Measurements from ENCODE around the gene SLC26A11. TPM values are rescaled to one million over a fixed set of nuclear protein-coding genes. Genes with fewer than 3 reads are reported as not detected.

Gene SLC26A11
- total RNA-seq, 1 experiment from 2014 or later, result 17.7 TPM

DNA sequence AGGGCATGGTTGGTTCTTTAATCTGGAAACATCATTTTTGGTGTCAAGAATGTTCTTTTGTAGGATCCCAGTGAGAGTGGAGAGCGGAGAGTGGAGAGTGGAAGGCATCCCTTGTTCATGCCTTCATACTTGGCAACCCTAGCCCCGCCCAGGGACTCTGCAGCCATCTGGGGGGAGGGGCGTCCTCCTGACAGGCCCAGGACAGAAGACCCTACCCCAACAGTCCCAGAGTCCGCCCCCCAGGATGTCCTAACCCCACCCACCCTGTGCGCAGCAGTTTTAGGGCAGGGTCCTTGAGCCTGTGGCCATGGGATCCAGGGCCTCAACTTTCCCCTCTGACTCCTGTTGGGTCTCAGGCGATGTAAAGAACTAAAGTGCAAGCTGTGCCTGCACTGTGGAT is 4.5 kb downstream of the SLC26A11 start:
- TF ChIP-seq EGR1 (IDR thresholded peaks at IDR 0.05; ENCODE audit: low read depth), result no peak
- no peak for TF ChIP-seq FOSL1 (IDR thresholded peaks at IDR 0.05; ENCODE audit: low read depth)
- TF ChIP-seq YY1 (IDR thresholded peaks at IDR 0.05; ENCODE audit: extremely low read depth, insufficient replicate concordance, low read depth, low read length), result no peak
- TF ChIP-seq CEBPB (IDR thresholded peaks at IDR 0.05; ENCODE audit: low read depth), result no peak
- TF ChIP-seq ZNF274 (IDR thresholded peaks at IDR 0.05; ENCODE audit: low read depth, low read length), result no peak
- no peak for TF ChIP-seq ELF1 (IDR thresholded peaks at IDR 0.05; ENCODE audit: borderline replicate concordance, low read depth)
- no peak for TF ChIP-seq TCF7L2 (IDR thresholded peaks at IDR 0.05; ENCODE audit: borderline replicate concordance, extremely low read depth, insufficient read depth, insufficient read length)
- TF ChIP-seq ZFX (IDR thresholded peaks at IDR 0.05), result no peak
- TF ChIP-seq SIN3A (IDR thresholded peaks at IDR 0.05; ENCODE audit: low read depth), result no peak
- ATAC-seq, result no peak
- intact Hi-C loops (cut with micrococcal nuclease), result no loop called here
- CTCF ChIA-PET, result no interaction called here
- no peak for DNase-seq (ENCODE audit: low read depth, low spot score)
- Histone ChIP-seq H3K9ac (ENCODE audit: low read length) (no peak overlapping the region), H3K79me2 (ENCODE audit: insufficient read depth, low read length) (peaks cover 4% of the 10 kb centered on the region), H3K27me3 (ENCODE audit: insufficient read depth, low read length) (no peaks in the 10 kb centered on the region), H3K4me2 (ENCODE audit: low read length) (no peak overlapping the region), H3K27ac (ENCODE audit: low read depth, low read length) (no peak overlapping the region), H3K4me1 (ENCODE audit: control insufficient read depth in 1 of 2, insufficient read depth in 2 of 2, low read length in 2 of 2) (peaks cover 4 to 8% of the 10 kb centered on the region in 2 experiments; a peak in 3 of 4 replicates), H3K36me3 (ENCODE audit: control insufficient read depth in 1 of 2, insufficient read depth in 2 of 2, low read length in 2 of 2) (no peaks in the 10 kb centered on the region), H4K20me1 (ENCODE audit: insufficient read depth) (no peaks in the 10 kb centered on the region), H3K9me2 (ENCODE audit: insufficient read depth) (no peaks in the 10 kb centered on the region), H3K4me3 (replicated peaks in 1 of 2; ENCODE audit: low read depth in 1 of 2, low read length in 2 of 2) (no peak overlapping the region), H3K9me3 (ENCODE audit: control insufficient read depth in 1 of 2, insufficient read depth in 1 of 2, low read depth in 1 of 2, low read length in 2 of 2) (no peaks in the 10 kb centered on the region), H2AFZ (ENCODE audit: low read depth, low read length, poor library complexity, severe bottlenecking) (no peak overlapping the region)
- no TSS peak for BruUV-seq (replicated peaks)
- POLR2A ChIA-PET, result no interaction called here
- RAD21 ChIA-PET (ENCODE audit: low non-redundant PET in 1 of 2, low total read pairs in 2 of 2, uncharacterized antibody in 2 of 2, unreplicated experiment in 2 of 2), result no interaction called here

GRCh38 chr17:80225230-80225629 is 5.0 kb downstream of the SLC26A11 start:
- ChIA-PET POLR2A (no interaction called here), CTCF (no interaction called here)
- no peak overlapping the region for H3K4me3 ChIP-seq (replicated peaks in 1 of 2; ENCODE audit: low read depth in 1 of 2, low read length in 2 of 2)

More at GRCh38 chr17:80225230-80225629, 5.0 kb downstream of the SLC26A11 start:
- no peak for DNase-seq (ENCODE audit: low read depth, low spot score)
- Histone ChIP-seq H3K36me3 (ENCODE audit: control insufficient read depth in 1 of 2, insufficient read depth in 2 of 2, low read length in 2 of 2) (no peaks in the 10 kb centered on the region), H3K27ac (ENCODE audit: low read depth, low read length) (no peak overlapping the region), H4K20me1 (ENCODE audit: insufficient read depth) (no peaks in the 10 kb centered on the region), H3K9me2 (ENCODE audit: insufficient read depth) (no peaks in the 10 kb centered on the region), H2AFZ (ENCODE audit: low read depth, low read length, poor library complexity, severe bottlenecking) (no peak overlapping the region), H3K9me3 (ENCODE audit: control insufficient read depth in 1 of 2, insufficient read depth in 1 of 2, low read depth in 1 of 2, low read length in 2 of 2) (no peaks in the 10 kb centered on the region), H3K79me2 (ENCODE audit: insufficient read depth, low read length) (no peaks in the 10 kb centered on the region; the same call in 1 of the 2 replicates), H3K4me1 (ENCODE audit: control insufficient read depth in 1 of 2, insufficient read depth in 2 of 2, low read length in 2 of 2) (peaks cover 4 to 8% of the 10 kb centered on the region in 2 experiments; a peak in 3 of 4 replicates), H3K4me2 (ENCODE audit: low read length) (no peak overlapping the region), H3K27me3 (ENCODE audit: insufficient read depth, low read length) (no peaks in the 10 kb centered on the region), H3K9ac (ENCODE audit: low read length) (no peak overlapping the region)
- intact Hi-C loops (cut with micrococcal nuclease), result no loop called here
- BruUV-seq (replicated peaks), result no TSS peak
- RAD21 ChIA-PET (ENCODE audit: low non-redundant PET in 1 of 2, low total read pairs in 2 of 2, uncharacterized antibody in 2 of 2, unreplicated experiment in 2 of 2), result no interaction called here
- TF ChIP-seq FOSL1 (IDR thresholded peaks at IDR 0.05; ENCODE audit: low read depth) (no peak), ZNF274 (IDR thresholded peaks at IDR 0.05; ENCODE audit: low read depth, low read length) (no peak)
- no peak for ATAC-seq

Data from HCT116 (cell line).